Spleen (tissue), 7 donors: Measurements from ENCODE around the gene AADAT.

Source experiments
- CTCF ChIP-seq, 11 experiments: fragments of 200-600 bp in 7 of 11; fragments of 450-650 bp in 4 of 11; sonication (generic) in 4 of 11; IDR thresholded peaks in 8 of 11; conservative IDR thresholded peaks in 3 of 11; 1 replicate in 7 of 11; 2 replicates in 4 of 11; pipeline versions ENCODE4 v1.4.0 to v1.8.0; 2016 to 2021; ENCODE audit warnings: antibody characterized with exemption in 11 of 11, inconsistent platforms in 4 of 11, mild to moderate bottlenecking in 1 of 11
- POLR2A ChIP-seq, 3 donors: fragments of 450-650 bp; IDR thresholded peaks; one replicate each; pipeline ENCODE4 v1.5.1; 2017; ENCODE audit warnings: antibody characterized with exemption in 3 of 3, mild to moderate bottlenecking in 1 of 3
- donor health status: DM: no; HTN: no; CAD: no; lungs with moderate emphysema.
- donor health status: DM: no; HTN: no; CAD: no.
- donor health status: DM: no; HTN: no; CAD: no.

- no peak for TF ChIP-seq CTCF (IDR thresholded peaks at IDR 0.05 in 8 of 11, conservative IDR thresholded peaks at IDR 0.05 in 3 of 11)
- TF ChIP-seq POLR2A (IDR thresholded peaks at IDR 0.05), result no peak
These were observed 31.9 kb downstream of the AADAT start for GRCh38 chr4:170057866-170058265.
